Measurements from ENCODE around the gene OR4E1.
A peak's percentile ranks its signal among the peaks of the same experiment; 100 is the strongest.
"Not testable (repeated sequence)": the region's sequence is repeated elsewhere in the genome, so short reads cannot be mapped to it uniquely, and the experiment has no call there.

The OR4E1 gene, protein sequence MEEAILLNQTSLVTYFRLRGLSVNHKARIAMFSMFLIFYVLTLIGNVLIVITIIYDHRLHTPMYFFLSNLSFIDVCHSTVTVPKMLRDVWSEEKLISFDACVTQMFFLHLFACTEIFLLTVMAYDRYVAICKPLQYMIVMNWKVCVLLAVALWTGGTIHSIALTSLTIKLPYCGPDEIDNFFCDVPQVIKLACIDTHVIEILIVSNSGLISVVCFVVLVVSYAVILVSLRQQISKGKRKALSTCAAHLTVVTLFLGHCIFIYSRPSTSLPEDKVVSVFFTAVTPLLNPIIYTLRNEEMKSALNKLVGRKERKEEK

DNA sequence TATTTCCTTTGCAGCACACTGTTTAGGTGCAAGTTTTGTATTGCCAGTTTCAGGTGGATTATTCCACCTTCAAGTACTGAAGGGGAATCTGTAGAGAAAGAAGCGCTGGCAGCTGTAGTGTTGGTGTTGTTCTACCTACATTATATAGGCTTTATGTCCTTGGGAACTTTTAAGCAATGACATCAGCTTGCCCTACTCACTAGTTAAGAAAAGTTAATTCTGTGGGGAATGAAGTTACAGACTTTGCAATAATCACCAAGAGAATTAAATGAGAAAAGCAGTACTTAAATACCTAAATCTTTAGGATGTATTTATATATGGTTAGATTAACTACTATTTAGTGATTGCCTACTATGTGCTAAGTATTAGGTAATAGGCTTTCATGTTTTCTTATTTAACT is at the start of gene OR4E1:
Gene OR4E1 (minus strand): TSS at position 101 of the 400 bp plus-strand sequence. CDS start 2,883 bp downstream, outside the sequence.
- DNase-seq, result no peak

DNA sequence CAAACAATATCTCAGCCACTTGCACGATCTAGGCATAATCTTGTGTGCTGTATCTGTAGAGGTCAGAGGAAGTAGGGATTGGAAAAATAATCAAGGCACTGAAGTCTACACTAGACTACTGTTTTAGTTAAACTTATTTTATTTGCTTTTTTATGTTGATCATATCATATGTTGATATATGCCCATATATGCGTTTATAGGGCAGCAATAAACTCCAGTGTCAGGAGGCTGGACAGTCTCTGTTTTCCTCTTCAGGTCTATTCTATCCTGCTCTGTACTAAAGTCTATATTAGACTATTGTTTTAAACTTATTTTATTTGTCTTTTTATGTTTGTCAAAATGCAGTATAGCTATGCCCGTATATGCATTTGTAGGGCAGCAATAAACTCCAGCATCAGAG is 47.9 kb upstream of the OR4E1 start:
- DNase-seq, result no peak

DNA sequence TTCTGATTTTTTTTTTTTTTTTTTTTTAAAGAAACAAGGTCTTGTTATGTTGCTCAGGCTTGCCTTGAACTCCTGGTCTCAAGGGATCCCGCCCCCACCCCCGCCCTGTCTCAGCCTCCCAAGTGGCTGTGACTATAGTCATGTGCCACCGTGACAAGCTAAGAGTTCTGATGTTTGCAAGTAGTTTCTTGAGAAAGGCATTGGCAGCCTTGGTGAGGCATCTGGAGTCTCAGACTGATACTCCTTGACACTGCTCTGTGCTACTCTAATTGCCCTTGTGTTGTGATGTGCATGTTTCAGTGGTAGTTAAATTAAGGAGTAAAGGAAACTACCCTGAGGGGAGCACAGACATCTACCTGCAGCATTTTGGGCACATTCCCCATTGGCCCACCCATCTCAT is 46.2 kb upstream of the OR4E1 start:
- peak; percentile 28 for DNase-seq

DNA sequence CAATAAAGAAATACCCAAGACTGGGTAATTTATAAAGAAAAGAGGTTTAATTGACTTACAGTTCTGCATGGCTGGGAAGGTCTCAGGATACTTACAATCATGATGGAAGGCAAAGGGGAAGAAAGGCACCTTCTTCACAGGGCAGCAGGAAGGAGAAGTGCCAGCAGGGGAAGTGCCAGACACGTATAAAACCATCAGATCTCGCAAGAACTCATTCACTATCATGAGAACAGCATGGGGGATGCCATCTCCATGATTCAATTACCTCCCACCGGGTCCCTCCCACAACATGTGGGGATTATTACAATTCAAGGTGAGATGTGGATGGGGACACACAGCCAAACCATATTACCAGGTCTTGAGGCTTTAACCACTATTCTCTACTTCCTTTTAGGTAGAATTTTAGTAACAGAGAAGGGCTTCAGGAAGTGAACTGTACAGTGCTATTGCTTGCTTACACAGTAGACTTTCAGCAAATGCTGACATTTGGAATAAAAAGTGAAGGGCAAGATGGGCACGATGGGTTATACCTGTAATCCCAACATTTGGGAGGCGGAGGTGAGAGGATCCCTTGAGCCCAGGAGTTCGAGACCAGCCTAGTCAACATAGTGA is 40.8 kb upstream of the OR4E1 start:
- DNase-seq, result no peak

DNA sequence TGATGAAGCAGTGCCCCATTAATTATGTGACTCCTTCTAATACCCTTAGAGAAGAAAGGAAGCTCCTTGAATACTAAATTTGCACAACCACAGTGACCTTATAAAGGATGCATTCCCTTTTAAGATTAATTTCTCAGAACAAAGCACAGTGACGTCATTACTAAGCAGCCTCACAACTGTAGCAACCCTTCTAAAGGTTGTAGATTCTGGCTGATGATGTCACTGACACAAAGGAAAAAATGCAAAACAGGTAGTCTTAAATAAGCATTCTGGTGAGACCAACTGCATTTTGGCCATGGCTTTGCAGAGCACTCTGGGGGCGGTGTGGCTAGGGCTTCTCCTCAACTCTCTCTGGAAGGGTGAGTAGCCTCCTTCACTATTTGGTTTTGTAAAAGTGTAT is 38.4 kb upstream of the OR4E1 start:
- no peak for DNase-seq

DNA sequence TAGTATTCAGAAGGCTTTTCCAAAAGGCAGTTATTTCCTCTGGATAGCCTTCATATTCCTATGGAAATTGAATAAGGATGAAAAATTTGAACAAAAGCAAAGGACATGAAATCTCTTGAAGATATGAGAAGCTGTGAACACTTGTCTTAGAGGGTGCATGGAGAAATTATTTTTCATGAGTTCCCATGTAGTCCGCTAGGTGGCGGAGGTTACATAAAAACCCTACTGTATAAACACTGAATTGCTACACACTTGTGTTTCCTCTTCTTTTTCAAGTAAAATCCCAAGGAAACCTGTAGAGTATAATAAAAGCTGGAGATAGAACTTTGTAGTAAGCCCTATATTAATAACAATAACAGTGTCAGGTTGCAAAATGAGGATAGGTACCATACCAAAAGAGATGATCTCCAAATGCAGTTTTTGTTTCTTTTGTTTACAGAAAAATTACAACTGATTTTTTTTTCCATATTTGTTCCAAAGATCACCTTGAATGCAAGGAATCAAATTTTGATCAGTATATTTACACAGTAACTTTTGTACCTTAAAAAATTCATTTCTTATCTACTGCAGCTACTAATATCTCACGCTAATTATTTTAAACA is 37.8 kb upstream of the OR4E1 start:
- DNase-seq, result peak; percentile 57

DNA sequence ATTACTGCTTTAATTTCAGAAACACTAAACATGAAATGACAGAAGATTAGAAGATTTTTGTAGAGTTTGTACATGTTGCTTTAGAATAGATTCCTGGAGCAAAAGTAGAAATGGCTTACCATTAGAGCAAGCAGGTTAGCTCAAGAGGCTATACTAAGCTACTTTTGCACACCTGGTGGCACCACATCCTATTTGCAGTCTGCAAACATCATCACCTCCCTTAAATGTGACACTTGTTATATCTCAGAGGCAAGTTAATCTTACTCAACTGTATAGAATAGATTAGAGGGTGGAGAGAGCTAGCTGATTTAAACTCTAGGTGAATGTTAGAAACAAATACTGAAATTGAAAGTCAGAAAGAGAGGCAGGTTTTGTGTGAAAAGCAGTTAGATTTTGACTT is 30.7 kb upstream of the OR4E1 start:
- DNase-seq, result no peak

DNA sequence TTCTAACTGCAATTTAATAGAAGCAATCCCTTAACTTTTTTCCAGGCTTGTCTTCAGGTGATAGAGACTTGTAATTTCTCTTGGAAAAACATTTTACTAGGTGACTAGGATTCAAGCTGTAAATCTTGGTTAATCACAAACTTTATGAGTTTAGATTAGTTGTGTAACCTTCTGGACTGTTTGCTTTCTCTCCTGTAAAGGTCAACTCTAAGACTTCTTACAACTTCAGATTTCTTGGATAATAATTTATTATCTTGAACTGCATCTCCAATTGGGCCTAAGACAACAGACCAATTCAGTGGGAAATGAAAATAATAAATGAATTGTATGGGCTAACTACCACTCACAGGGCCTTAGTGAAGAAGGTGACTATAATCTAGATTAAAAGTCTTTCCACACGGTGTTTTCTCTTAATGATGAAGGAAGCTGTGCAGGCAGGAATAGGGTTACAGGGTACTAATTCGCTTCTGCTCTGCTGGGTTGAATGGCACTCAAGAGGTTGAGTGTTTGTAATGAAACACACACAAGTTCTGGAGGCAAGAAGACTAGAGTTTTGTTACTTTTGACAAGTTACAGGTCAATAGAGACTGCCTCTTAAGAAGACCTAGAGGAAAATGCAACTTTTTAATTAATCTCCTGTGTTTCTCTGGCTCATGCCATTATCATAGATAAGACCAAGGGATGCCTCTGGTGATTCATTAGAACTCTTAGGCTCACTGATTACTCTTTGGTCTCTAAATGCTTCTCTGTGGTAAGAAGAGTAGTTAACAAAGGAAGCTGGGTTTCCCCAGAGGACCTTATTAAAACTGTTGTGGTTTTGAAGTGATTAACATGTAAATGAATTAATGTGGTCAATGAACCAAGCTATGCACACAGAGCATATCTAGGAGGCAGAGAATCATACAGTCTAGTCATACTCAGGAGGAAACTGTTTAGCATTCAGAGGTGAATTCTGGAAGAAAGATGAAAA is 30.0 kb upstream of the OR4E1 start:
- DNase-seq, result peak; percentile 46

DNA sequence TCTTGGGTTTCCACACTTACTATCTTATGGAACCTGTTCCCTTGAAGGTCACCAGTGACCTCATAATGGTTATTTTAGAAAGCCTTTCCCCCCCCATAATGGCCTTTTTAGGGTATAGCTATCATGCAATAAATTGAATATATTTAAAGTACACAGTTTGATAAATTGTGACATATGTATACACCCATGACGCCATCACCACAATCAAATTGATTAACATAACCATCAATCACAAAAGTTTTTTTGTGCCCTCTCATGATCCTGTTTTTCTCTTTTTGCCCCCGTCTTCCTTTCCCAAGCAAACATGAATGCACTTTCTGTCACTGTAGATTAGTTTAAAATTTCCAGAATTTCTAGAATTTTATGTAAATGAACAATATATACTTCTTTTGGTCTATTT is 28.7 kb upstream of the OR4E1 start:
- no peak for DNase-seq

DNA sequence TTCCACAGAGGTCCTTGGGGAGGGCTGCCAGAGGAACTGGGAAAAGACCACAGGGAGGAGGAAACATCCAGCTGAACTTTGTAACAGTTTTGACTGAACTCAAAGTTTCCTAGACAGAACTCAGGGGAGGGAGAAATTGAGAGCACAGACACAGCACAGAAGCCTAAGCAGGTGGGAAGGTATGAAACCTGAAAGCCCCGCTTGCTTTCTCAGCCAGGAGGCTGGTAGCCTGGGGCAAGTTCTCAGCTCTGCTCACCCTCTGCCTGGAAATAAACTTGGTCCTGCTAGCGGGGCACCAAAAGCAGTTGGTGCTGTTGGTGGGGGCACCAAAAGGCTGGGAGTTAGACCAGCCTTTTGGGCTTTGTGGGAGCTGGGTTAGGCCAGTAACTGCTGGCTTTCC is 25.9 kb upstream of the OR4E1 start:
- DNase-seq, result no peak

DNA sequence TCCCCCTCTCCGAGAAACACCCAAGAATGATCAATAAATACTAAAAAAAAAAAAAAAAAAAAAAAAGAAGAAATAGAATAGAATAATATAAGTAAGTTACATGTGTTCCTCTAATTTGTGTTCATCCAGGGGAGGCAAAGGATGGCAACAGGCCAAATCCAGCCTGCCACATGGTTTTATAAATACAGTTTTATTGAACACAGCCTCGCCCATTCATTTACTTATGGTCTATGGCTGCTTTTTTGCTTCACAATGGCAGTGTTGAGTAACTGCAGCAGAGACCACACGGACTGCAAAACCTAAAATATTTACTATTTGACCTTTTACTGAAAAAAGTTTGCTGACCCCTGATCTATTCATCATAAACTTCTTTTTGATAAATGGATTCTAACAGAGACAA is 24.9 kb upstream of the OR4E1 start:
- DNase-seq, result not testable (repeated sequence)

DNA sequence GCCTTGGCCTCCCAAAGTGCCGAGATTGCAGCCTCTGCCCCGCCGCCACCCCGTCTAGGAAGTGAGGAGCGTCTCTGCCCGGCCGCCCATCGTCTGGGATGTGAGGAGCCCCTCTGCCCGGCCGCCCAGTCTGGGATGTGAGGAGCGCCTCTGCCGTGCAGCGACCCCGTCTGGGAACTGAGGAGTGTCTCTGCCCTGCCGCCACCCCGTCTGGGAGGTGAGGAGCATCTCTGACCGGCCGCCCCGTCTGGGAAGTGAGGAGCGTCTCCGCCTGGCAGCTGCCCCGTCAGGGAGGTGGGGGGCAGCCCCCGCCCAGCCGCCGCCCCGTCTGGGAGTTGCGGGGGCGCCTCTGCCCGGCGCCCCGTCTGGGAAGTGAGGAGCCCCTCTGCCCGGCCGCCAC is 24.0 kb upstream of the OR4E1 start:
- not testable (repeated sequence) for DNase-seq

DNA sequence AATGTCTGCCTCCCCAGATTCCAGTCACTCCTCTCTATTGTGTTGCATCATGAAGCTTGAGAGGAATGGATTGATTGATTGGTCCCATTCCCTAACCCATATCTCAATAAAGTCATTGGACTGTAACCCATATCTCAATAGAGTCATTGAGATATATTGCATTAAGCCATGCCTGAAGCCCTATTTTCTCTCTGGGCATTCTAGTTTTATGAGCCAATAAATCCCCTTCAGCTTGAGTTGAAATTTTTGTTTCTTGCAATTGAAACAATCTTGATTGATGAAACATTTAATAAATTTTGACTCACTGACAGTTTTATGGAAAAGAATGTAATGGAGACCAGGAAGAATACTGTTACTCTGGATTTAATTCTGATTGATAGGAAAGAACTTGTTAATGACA is 20.8 kb upstream of the OR4E1 start:
- DNase-seq, result no peak

DNA sequence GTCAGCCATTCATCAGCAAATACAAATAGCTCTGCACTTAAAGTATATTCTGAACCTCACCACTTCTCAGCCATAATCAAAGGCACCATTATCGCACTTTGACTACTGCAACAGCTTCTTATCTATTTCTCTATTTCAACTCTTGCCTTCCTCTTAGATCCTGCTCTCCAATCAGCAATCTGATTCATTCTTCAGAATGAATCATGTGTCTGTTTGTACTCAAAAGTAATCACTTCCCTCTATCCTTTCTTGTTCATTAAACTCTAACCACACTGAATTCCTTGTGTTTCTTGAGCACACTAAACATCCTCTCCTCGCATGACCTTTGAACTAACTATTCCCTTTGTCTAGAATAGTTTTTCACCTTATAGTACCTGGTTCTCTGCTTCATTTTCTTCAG is 12.8 kb upstream of the OR4E1 start:
- DNase-seq, result no peak

DNA sequence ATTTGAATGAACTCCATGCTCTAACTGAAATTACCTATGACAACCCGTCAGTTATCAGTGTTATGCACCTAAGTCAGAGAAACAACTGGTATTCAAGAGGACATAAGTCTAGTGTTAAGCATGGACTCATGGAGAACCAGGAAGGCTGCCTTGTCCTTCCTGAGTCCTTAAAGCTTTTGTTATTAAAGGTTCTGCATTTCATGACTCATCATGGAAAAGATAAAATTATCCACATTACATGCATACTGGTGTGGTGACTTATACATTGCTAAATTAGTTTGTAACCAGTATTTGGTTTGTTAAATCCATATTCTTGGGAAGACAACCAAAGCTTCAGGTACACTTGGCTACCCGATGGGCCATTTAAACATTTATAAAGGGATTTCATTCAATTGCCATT is 6.5 kb upstream of the OR4E1 start:
- DNase-seq, result no peak

DNA sequence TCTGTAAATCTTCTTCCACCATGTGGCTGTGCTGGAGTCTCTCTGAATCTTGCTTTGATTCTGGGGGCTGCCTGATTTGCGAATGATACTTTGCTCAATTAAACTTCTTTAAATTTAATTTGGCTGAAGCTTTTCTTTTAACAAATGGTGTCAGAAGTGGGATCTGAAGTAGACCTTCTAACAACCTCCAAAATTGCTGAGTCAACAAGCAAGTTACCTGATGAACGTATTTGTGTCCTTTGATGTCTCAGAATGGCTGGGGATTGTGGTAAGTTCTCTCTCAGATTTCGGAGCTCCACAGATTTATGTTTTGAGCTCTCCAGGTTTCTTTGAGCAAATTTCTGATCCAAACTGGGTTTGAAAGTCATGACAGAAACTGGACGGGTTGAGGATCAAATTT is 1.9 kb upstream of the OR4E1 start:
- no peak for DNase-seq

DNA sequence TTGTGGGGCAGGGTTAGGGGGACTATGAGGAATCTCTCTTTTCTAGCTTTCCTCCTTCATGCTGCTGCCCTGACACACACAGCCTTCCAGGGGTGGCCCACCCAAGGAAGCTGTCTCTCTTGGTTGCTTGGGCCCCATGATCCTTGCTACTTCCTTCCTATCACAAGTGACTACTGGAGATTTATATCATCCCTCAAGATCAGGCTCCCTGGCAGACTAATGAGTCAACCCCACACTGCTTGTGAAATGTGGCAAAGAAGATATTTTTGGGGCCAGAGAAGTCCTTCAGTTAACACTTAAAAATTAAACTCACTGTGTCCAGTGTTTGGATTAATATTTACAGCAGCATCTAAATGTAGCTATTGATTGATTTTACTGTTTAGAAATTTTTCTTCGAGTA is 1.5 kb downstream of the OR4E1 start:
- no peak for DNase-seq

DNA sequence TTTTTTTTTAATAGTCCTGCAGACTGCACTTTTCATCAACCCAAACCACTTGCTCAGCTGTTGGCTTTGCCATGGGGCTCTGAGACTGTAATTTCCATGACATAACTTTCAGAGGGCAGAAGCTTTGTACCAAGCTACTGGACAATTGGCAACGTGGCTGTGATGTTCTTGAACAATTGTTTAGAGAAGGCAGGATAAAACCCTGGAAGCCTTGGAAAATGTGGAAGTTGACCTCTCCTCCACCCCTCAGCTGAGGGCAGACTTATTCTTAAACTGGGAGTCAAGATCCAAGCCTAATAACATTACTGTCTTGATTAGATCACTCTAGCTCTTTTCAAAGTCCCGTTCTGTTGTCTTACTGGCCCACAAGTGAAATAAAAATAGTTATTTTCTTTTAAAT is 2.2 kb downstream of the OR4E1 start:
- DNase-seq, result no peak

DNA sequence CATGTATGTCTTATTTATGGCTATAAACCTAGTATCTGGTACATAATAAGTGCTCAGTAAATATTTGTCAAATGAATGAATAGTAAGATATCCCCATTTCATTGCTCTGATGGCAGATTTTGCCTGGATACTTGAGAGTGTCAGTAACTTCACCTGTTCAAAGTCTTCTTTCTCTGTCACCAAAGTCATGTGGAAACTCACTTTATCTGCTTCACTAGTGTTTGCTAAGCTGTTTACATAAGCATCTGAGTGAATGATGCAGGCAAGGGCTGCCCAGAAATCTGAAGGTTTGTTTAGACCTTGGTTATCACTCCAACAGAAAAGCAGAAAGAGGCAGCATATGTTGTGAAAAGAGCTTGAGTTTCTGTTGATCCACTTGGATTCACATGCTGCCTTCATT is 4.3 kb downstream of the OR4E1 start:
- no peak for DNase-seq

DNA sequence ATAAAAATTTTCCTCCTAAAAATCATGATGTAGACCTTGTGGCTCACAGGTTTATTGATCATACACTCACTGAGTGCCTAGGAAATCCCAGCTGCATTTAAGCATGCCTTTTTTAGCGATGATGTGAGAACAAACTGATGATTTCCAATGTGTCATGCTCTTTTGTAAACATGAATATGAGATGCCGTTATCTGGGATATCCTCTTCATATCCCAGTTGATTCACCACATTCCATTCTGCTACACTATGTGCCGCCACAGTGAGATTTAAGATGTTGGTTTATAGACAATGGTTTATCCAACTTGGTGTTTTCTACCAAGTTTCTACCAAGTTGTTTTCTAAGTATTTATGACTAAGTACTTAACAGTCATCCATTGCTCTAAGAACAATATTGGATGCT is 5.2 kb downstream of the OR4E1 start:
- no peak for DNase-seq

DNA sequence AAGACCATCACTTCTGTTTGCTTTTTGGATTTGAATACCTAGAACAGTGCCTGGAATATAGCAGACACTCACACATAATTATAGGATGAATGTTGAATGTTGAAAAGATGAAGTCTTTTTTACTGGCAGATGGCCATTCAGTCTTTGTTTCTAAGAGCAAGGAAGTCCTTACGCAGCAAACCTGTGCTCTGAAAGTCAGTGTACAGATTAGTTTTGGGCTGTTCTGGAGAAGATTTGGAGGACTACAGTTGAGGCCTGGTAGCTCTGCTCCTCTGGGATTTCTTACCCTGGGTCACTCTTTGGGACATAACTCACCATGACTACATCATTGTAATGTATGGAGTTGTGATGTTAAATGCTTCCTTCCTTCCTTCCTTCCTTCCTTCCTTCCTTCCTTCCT is 16.6 kb downstream of the OR4E1 start:
- DNase-seq, result no peak

DNA sequence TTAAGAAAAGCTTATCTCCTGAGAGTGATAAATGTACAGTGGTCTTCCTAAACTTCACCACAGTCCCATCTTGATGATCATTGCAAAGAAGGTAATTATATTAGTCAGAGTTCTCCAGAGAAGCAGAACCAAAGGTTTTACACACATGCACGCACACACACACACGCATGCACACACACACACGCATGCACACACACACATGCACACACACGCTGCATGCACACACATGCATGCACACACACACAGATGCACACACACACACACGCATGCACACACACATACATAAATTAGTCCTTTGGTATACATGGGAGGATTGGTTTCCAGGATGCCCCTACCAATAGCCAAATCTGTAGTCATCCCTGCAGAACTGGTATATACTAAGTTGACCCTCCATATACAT is 19.4 kb downstream of the OR4E1 start:
- no peak for DNase-seq

DNA sequence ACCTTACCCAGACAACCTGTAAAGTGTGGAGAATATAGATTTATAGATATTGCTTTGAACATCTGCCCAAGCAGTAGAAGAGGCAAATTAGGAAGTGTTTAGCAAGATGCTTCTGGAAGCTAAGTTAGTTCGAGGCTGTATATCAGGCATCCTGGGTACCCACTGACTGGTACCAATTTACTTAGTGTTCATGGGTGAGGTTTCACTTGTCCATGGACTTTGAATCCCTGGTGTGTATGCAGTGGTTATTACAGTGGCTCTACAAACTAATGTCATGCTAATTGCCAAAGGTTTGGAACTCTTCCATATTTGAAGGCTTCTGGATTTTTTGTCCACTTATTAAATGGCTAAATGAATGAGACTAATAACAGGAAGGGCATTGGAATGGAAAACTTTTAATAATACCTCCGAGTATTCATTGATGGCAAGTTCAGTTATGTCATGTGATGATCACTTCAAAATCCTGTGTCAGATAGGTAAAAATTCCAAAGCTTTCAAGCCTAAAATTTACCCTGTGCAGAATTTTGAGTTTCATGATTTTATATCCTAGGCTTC is 20.2 kb downstream of the OR4E1 start, which contains the start of gene OR4E2:
Gene OR4E2 (plus strand): TSS at position 505 of the 555 bp plus-strand sequence. CDS start 11,248 bp downstream, outside the sequence.
- no peak for DNase-seq
